DND-41 (cell line): ENCODE results near the gene CANT1.

Experiments
- ATAC-seq: fragments of 200-7000 bp; cut with Tn5 transposase; 3 replicates; pipeline ENCODE4 v1.9.1; 2021; ENCODE audit warnings: low read depth; ENCODE audit not compliant: insufficient read depth
- DNase-seq: peaks from one replicate; pipeline ENCODE4 v3.0.0-alpha.2; 2020
- H2AFZ ChIP-seq: 2 replicates; pipeline ENCODE4 v1.6.0; 2012; ENCODE audit warnings: low read depth, low read length
- H3K27ac ChIP-seq: 2 replicates; pipeline ENCODE4 v1.5.1; 2012; ENCODE audit warnings: low read length, inconsistent platforms
- H3K27me3 ChIP-seq: fragments of 200-600 bp; sonication (generic); 2 replicates; pipeline ENCODE4 v1.6.0; 2012; ENCODE audit warnings: low read length, mild to moderate bottlenecking, inconsistent platforms; ENCODE audit not compliant: insufficient read depth, poor library complexity
- H3K36me3 ChIP-seq: 2 replicates; pipeline ENCODE4 v1.5.1; 2012; ENCODE audit warnings: low read length, inconsistent platforms; ENCODE audit not compliant: insufficient read depth
- H3K4me1 ChIP-seq: 2 replicates; pipeline ENCODE4 v1.5.1; 2012; ENCODE audit warnings: mild to moderate bottlenecking, low read length; ENCODE audit not compliant: insufficient read depth
- H3K4me2 ChIP-seq: 2 replicates; pipeline ENCODE4 v1.6.0; 2012; ENCODE audit warnings: mild to moderate bottlenecking, moderate library complexity, low read length, inconsistent platforms; ENCODE audit not compliant: insufficient read depth
- H3K4me3 ChIP-seq, 2 experiments: fragments of 200-600 bp in 1 of 2; shearing (Covaris generic) in 1 of 2; 2 replicates each; pipeline ENCODE4 v1.5.1; 2012 to 2016; ENCODE audit warnings: inconsistent platforms in 2 of 2, low read length in 2 of 2, mild to moderate bottlenecking in 2 of 2, low read depth in 1 of 2, moderate library complexity in 1 of 2
- H3K79me2 ChIP-seq: 2 replicates; pipeline ENCODE4 v1.6.0; 2012; ENCODE audit warnings: low read length, inconsistent platforms; ENCODE audit not compliant: insufficient read depth
- H3K9ac ChIP-seq: 2 replicates; pipeline ENCODE4 v1.6.0; 2012; ENCODE audit warnings: low read depth, mild to moderate bottlenecking, inconsistent platforms, low read length, moderate library complexity
- H3K9me3 ChIP-seq: 2 replicates; pipeline ENCODE4 v1.5.1; 2012; ENCODE audit warnings: low read length, moderate library complexity, mild to moderate bottlenecking, inconsistent platforms; ENCODE audit not compliant: insufficient read depth, severe bottlenecking
- H4K20me1 ChIP-seq: 2 replicates; pipeline ENCODE4 v1.6.0; 2012; ENCODE audit warnings: low read length; ENCODE audit not compliant: insufficient read depth
- CTCF ChIP-seq: IDR thresholded peaks from 2 replicates; pipeline ENCODE4 v1.5.1; 2012; ENCODE audit warnings: borderline replicate concordance, low read length, moderate library complexity, mild to moderate bottlenecking; ENCODE audit not compliant: poor library complexity, severe bottlenecking; ENCODE audit errors: extremely low read depth
- EZH2 ChIP-seq: IDR thresholded peaks from 3 replicates; pipeline ENCODE4 v1.6.1; 2012; ENCODE audit warnings: borderline replicate concordance, low read depth, mild to moderate bottlenecking, moderate library complexity, low read length, inconsistent platforms; ENCODE audit not compliant: severe bottlenecking

CANT1 gene

DNA sequence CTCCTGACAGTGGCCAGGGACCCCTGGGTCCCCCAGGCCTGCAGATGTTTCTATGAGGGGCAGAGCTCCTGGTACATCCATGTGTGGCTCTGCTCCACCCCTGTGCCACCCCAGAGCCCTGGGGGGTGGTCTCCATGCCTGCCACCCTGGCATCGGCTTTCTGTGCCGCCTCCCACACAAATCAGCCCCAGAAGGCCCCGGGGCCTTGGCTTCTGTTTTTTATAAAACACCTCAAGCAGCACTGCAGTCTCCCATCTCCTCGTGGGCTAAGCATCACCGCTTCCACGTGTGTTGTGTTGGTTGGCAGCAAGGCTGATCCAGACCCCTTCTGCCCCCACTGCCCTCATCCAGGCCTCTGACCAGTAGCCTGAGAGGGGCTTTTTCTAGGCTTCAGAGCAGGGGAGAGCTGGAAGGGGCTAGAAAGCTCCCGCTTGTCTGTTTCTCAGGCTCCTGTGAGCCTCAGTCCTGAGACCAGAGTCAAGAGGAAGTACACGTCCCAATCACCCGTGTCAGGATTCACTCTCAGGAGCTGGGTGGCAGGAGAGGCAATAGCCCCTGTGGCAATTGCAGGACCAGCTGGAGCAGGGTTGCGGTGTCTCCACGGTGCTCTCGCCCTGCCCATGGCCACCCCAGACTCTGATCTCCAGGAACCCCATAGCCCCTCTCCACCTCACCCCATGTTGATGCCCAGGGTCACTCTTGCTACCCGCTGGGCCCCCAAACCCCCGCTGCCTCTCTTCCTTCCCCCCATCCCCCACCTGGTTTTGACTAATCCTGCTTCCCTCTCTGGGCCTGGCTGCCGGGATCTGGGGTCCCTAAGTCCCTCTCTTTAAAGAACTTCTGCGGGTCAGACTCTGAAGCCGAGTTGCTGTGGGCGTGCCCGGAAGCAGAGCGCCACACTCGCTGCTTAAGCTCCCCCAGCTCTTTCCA lies 39.5 kb upstream of the CANT1 start:
- H2AFZ ChIP-seq = no peak overlapping the region
- H3K27ac ChIP-seq = no peak overlapping the region
- H3K4me1 ChIP-seq = no peaks in the 10 kb centered on the region
- DNase-seq = no peak
- H3K4me3 ChIP-seq = no peak overlapping the region
- ATAC-seq = no peak
- no peak for TF ChIP-seq CTCF
- TF ChIP-seq EZH2 = no peak
- H3K9ac ChIP-seq = no peak overlapping the region
- H4K20me1 ChIP-seq = peaks cover 10% of the 10 kb centered on the region
- no peaks in the 10 kb centered on the region for H3K36me3 ChIP-seq
- H3K79me2 ChIP-seq = no peaks in the 10 kb centered on the region
- H3K9me3 ChIP-seq = no peaks in the 10 kb centered on the region
- no peaks in the 10 kb centered on the region for H3K27me3 ChIP-seq
- H3K4me2 ChIP-seq = no peak overlapping the region

- H3K27ac ChIP-seq = no peak overlapping the region
- H3K9ac ChIP-seq = no peak overlapping the region
- no peak for TF ChIP-seq CTCF
- TF ChIP-seq EZH2 = no peak
- no peaks in the 10 kb centered on the region for H3K27me3 ChIP-seq
- H2AFZ ChIP-seq = no peak overlapping the region
- no peak overlapping the region for H3K4me3 ChIP-seq
- DNase-seq = no peak
- ATAC-seq = no peak
- peaks cover 11% of the 10 kb centered on the region for H4K20me1 ChIP-seq
- no peaks in the 10 kb centered on the region for H3K79me2 ChIP-seq
- H3K4me2 ChIP-seq = no peak overlapping the region
- H3K9me3 ChIP-seq = no peaks in the 10 kb centered on the region
- H3K4me1 ChIP-seq = no peaks in the 10 kb centered on the region
- no peaks in the 10 kb centered on the region for H3K36me3 ChIP-seq
These were observed 38.6 kb upstream of the CANT1 start for GRCh38 chr17:79047923-79048825.

GRCh38 chr17:79047291-79047920 lies 37.8 kb upstream of the CANT1 start:
- ATAC-seq (no peak), DNase-seq (no peak)
- Histone ChIP-seq H3K9me3 (no peaks in the 10 kb centered on the region), H3K27ac (no peak overlapping the region), H2AFZ (no peak overlapping the region), H3K9ac (no peak overlapping the region), H3K4me3 (no peak overlapping the region), H3K36me3 (no peaks in the 10 kb centered on the region), H4K20me1 (peaks cover 17% of the 10 kb centered on the region), H3K4me2 (no peak overlapping the region), H3K4me1 (no peaks in the 10 kb centered on the region), H3K79me2 (no peaks in the 10 kb centered on the region), H3K27me3 (no peaks in the 10 kb centered on the region)
- no peak for TF ChIP-seq CTCF
- no peak for TF ChIP-seq EZH2
